COR-L47 (cell line): ENCODE data around the gene PRKCE.

ENCODE experiments used
- DNase-seq: peaks from one replicate; lab custom pipeline; 2025; lab: John Stamatoyannopoulos, UW

The PRKCE gene

GRCh38 chr2:46048693-46049092 is 397.2 kb downstream of the PRKCE start:
- DNase-seq = no peak

GRCh38 chr2:46050027-46050426 is 398.6 kb downstream of the PRKCE start:
- no peak for DNase-seq

- DNase-seq = no peak
These were observed 399.0 kb downstream of the PRKCE start for GRCh38 chr2:46050489-46050888.

- no peak for DNase-seq
These were observed 399.6 kb downstream of the PRKCE start for GRCh38 chr2:46051085-46051484.

GRCh38 chr2:46053564-46053963 is 402.1 kb downstream of the PRKCE start:
- DNase-seq = no peak

GRCh38 chr2:46056541-46056940 is 405.1 kb downstream of the PRKCE start:
- DNase-seq = no peak

GRCh38 chr2:46058140-46058539 is 406.7 kb downstream of the PRKCE start:
- no peak for DNase-seq

- peak; percentile 71 for DNase-seq
These were observed 411.4 kb downstream of the PRKCE start for GRCh38 chr2:46062637-46063412.

GRCh38 chr2:46064396-46064795 is 412.9 kb downstream of the PRKCE start:
- DNase-seq = no peak

GRCh38 chr2:46065152-46065551 is 413.7 kb downstream of the PRKCE start:
- no peak for DNase-seq

- no peak for DNase-seq
These were observed 414.6 kb downstream of the PRKCE start for GRCh38 chr2:46066116-46066515.

- DNase-seq = no peak
These were observed 415.1 kb downstream of the PRKCE start for GRCh38 chr2:46066601-46067000.

- DNase-seq = no peak
These were observed 415.6 kb downstream of the PRKCE start for GRCh38 chr2:46067062-46067461.

GRCh38 chr2:46067501-46068305 is 416.2 kb downstream of the PRKCE start:
- no peak for DNase-seq

GRCh38 chr2:46068636-46069035 is 417.2 kb downstream of the PRKCE start:
- DNase-seq = no peak

GRCh38 chr2:46071074-46071473 is 419.6 kb downstream of the PRKCE start:
- no peak for DNase-seq

GRCh38 chr2:46072101-46072820 is 420.8 kb downstream of the PRKCE start:
- no peak for DNase-seq

- no peak for DNase-seq
These were observed 422.1 kb downstream of the PRKCE start for GRCh38 chr2:46073540-46074046.

GRCh38 chr2:46074501-46074900 is 423.0 kb downstream of the PRKCE start:
- no peak for DNase-seq

GRCh38 chr2:46075848-46076247 is 424.4 kb downstream of the PRKCE start:
- no peak for DNase-seq

- DNase-seq = no peak
These were observed 424.8 kb downstream of the PRKCE start for GRCh38 chr2:46076251-46076650.

GRCh38 chr2:46076875-46077274 is 425.4 kb downstream of the PRKCE start:
- DNase-seq = no peak
